KG1 (cell line): ENCODE measurements around the gene TANC2.
A peak's percentile ranks its signal among the peaks of the same experiment; 100 is the strongest.
"Not testable (repeated sequence)": the region's sequence is repeated elsewhere in the genome, so short reads cannot be mapped to it uniquely, and the experiment has no call there.

ENCODE experiments used
- DNase-seq: peaks from one replicate; lab custom pipeline; 2025; lab: John Stamatoyannopoulos, UW

Gene TANC2

GRCh38 chr17:62964506-62964905, 1.5 kb upstream of the TANC2 start:
- DNase-seq = no peak

- DNase-seq = no peak
These were observed 805 bp upstream of the TANC2 start for GRCh38 chr17:62965174-62965685.

- DNase-seq = no peak
These were observed 580 bp downstream of the TANC2 start for GRCh38 chr17:62966426-62967204.

GRCh38 chr17:62967205-62967529, 1.1 kb downstream of the TANC2 start:
- DNase-seq = no peak

- peak; percentile 34 for DNase-seq
These were observed 2.4 kb downstream of the TANC2 start for GRCh38 chr17:62968445-62968923.

GRCh38 chr17:62970610-62971009, 4.6 kb downstream of the TANC2 start:
- no peak for DNase-seq

GRCh38 chr17:62971853-62972252, 5.8 kb downstream of the TANC2 start:
- no peak for DNase-seq

GRCh38 chr17:62974788-62975187, 8.8 kb downstream of the TANC2 start:
- DNase-seq = no peak

- no peak for DNase-seq
These were observed 9.2 kb downstream of the TANC2 start for GRCh38 chr17:62975206-62975605.

GRCh38 chr17:62976643-62977231, 10.7 kb downstream of the TANC2 start:
- not testable (repeated sequence) for DNase-seq

- DNase-seq = no peak
These were observed 14.8 kb downstream of the TANC2 start for GRCh38 chr17:62980842-62981241.

GRCh38 chr17:62981933-62982332, 15.9 kb downstream of the TANC2 start:
- DNase-seq = no peak

GRCh38 chr17:62984801-62985200, 18.8 kb downstream of the TANC2 start:
- no peak for DNase-seq

- DNase-seq = no peak
These were observed 20.5 kb downstream of the TANC2 start for GRCh38 chr17:62986549-62986948.

GRCh38 chr17:62987136-62987535, 21.1 kb downstream of the TANC2 start:
- DNase-seq = no peak

GRCh38 chr17:62989501-62989900, 23.5 kb downstream of the TANC2 start:
- DNase-seq = no peak

GRCh38 chr17:62994931-62995330, 28.9 kb downstream of the TANC2 start:
- no peak for DNase-seq

- DNase-seq = peak; percentile 45
These were observed 29.4 kb downstream of the TANC2 start for GRCh38 chr17:62995377-62995885.

GRCh38 chr17:62996221-62996620, 30.2 kb downstream of the TANC2 start:
- DNase-seq = no peak

GRCh38 chr17:62998166-62998565, 32.1 kb downstream of the TANC2 start:
- no peak for DNase-seq

GRCh38 chr17:62998665-62999393, 32.8 kb downstream of the TANC2 start:
- DNase-seq = no peak

GRCh38 chr17:62999736-63000135, 33.7 kb downstream of the TANC2 start:
- DNase-seq = no peak
